Subcutaneous adipose tissue (tissue), 4 donors: Measurements from ENCODE around the gene KIFC3. TPM values are rescaled to one million over a fixed set of nuclear protein-coding genes. Genes with fewer than 3 reads are reported as not detected.

ENCODE experiments used
- CTCF ChIP-seq: fragments of 450-650 bp; IDR thresholded peaks from one replicate; pipeline ENCODE4 v1.5.1; 2016; ENCODE audit warnings: low read depth, mild to moderate bottlenecking, control low read depth, antibody characterized with exemption, moderate library complexity
- total RNA-seq, 4 donors: library from RNA; depleted of rRNA; stranded (reverse); fragments of >200 nt; gene quantifications; one replicate each; pipeline ENCODE4 v1.1.0, GENCODE V29; 2016

KIFC3 gene
- total RNA-seq, 4 donors from 2014 or later, result 17.9 to 58.8 (median 28.7) TPM

- TF ChIP-seq CTCF, result no peak
Measured at GRCh38 chr16:57752203-57752580, 50.1 kb downstream of the KIFC3 start.

- TF ChIP-seq CTCF, result no peak
Measured at GRCh38 chr16:57751539-57752202, 50.6 kb downstream of the KIFC3 start.

GRCh38 chr16:57750796-57751538, 51.3 kb downstream of the KIFC3 start:
- no peak for TF ChIP-seq CTCF

GRCh38 chr16:57749856-57750452, 52.3 kb downstream of the KIFC3 start:
- no peak for TF ChIP-seq CTCF

GRCh38 chr16:57749101-57749692, 53.1 kb downstream of the KIFC3 start:
- TF ChIP-seq CTCF, result no peak

- no peak for TF ChIP-seq CTCF
Measured at GRCh38 chr16:57748596-57748995, 53.7 kb downstream of the KIFC3 start.

- TF ChIP-seq CTCF, result no peak
Measured at GRCh38 chr16:57747996-57748395, 54.3 kb downstream of the KIFC3 start.
